A549 (cell line): ENCODE data around the gene DNAH8.

Source experiments
- NFE2L2 ChIP-seq: fragments of 150-350 bp; conservative IDR thresholded peaks from 2 replicates; pipeline ENCODE4 v1.6.1; 2014; ENCODE audit warnings: low read length
- PHF8 ChIP-seq: fragments of 200-600 bp; sonication (generic); IDR thresholded peaks from 2 replicates; pipeline ENCODE4 v1.6.1; 2016; ENCODE audit warnings: low read depth, mild to moderate bottlenecking, antibody characterized with exemption, moderate library complexity, borderline replicate concordance
- ZFP36 ChIP-seq: fragments of 450-650 bp; IDR thresholded peaks from 2 replicates; pipeline ENCODE4 v1.6.1; 2014; ENCODE audit warnings: borderline replicate concordance; ENCODE audit not compliant: partially characterized antibody
- TF ChIP-seq, protein P1 (sequence below): IDR thresholded peaks from 2 replicates; pipeline ENCODE4 v1.6.1; 2012
- TF ChIP-seq, protein P2 (sequence below): IDR thresholded peaks from 2 replicates; pipeline ENCODE4 v1.6.1; 2012
- TF ChIP-seq, protein P3 (sequence below): fragments of >200 bp; sonication (Bioruptor Twin); formaldehyde crosslinking; IDR thresholded peaks from 3 replicates; pipeline ENCODE4 v1.5.1; 2016

DNA sequence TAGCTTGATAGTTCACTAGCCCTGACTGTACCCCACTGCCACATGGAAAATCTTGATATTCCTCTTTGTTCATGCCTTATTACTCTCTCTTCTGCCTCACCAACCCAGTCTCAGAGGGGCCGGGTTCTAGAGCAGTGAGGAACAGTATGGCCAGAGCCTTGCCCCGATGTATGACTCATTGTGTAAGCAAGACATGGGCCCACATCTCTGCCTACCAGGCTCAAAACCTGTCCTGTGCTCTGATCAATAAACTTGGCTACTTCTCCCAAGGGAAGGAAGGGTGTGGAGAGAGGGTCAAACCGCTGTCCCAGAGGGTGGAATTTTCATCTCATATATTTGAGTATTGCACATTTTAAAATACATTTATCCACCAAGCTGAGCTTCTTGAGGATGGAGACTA, 91.7 kb downstream of the DNAH8 start:
- TF ChIP-seq, protein P1, sequence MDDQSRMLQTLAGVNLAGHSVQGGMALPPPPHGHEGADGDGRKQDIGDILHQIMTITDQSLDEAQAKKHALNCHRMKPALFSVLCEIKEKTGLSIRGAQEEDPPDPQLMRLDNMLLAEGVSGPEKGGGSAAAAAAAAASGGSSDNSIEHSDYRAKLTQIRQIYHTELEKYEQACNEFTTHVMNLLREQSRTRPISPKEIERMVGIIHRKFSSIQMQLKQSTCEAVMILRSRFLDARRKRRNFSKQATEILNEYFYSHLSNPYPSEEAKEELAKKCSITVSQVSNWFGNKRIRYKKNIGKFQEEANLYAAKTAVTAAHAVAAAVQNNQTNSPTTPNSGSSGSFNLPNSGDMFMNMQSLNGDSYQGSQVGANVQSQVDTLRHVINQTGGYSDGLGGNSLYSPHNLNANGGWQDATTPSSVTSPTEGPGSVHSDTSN, result no peak
- TF ChIP-seq, protein P2, sequence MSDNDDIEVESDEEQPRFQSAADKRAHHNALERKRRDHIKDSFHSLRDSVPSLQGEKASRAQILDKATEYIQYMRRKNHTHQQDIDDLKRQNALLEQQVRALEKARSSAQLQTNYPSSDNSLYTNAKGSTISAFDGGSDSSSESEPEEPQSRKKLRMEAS, result no peak
- TF ChIP-seq, protein P3, sequence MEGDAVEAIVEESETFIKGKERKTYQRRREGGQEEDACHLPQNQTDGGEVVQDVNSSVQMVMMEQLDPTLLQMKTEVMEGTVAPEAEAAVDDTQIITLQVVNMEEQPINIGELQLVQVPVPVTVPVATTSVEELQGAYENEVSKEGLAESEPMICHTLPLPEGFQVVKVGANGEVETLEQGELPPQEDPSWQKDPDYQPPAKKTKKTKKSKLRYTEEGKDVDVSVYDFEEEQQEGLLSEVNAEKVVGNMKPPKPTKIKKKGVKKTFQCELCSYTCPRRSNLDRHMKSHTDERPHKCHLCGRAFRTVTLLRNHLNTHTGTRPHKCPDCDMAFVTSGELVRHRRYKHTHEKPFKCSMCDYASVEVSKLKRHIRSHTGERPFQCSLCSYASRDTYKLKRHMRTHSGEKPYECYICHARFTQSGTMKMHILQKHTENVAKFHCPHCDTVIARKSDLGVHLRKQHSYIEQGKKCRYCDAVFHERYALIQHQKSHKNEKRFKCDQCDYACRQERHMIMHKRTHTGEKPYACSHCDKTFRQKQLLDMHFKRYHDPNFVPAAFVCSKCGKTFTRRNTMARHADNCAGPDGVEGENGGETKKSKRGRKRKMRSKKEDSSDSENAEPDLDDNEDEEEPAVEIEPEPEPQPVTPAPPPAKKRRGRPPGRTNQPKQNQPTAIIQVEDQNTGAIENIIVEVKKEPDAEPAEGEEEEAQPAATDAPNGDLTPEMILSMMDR, result no peak
- TF ChIP-seq ZFP36, result no peak
- no peak for TF ChIP-seq PHF8
- no peak for TF ChIP-seq NFE2L2
